PC-9 (cell line): ENCODE results near the gene LYST. TPM values are rescaled to one million over a fixed set of nuclear protein-coding genes. Genes with fewer than 3 reads are reported as not detected.

Source experiments
- BruUV-seq: library from RNA; stranded (reverse); fragments of 400-500 nt; replicated peaks from 2 replicates; lab custom pipeline; 2021; lab: Mats Ljungman, UMichigan
- CTCF ChIA-PET: fragments of 300-600 bp; sonication (Branson Sonifier 250); formaldehyde crosslinking; loops from one replicate; lab custom pipeline; 2022; ENCODE audit warnings: antibody characterized with exemption; lab: Charles Lee
- POLR2A ChIA-PET: fragments of 300-600 bp; sonication (Branson Sonifier 250); formaldehyde crosslinking; loops from one replicate; lab custom pipeline; 2022; ENCODE audit warnings: antibody characterized with exemption; ENCODE audit not compliant: unreplicated experiment; lab: Charles Lee
- DNase-seq, 2 experiments: peaks; one replicate each; pipeline versions ENCODE4 v3.0.0 to v3.0.0-alpha.2; 2015 to 2022; ENCODE audit warnings: mixed read lengths in 1 of 2
- H2AFZ ChIP-seq: fragments of 200-600 bp; sonication (generic); 2 replicates; pipeline ENCODE4 v1.8.1; 2017; ENCODE audit warnings: antibody characterized with exemption
- H3F3A ChIP-seq: fragments of 200-600 bp; sonication (generic); 2 replicates; pipeline ENCODE4 v1.8.1; 2017; ENCODE audit warnings: antibody characterized with exemption, mild to moderate bottlenecking, low read depth; ENCODE audit not compliant: insufficient read depth
- H3K27ac ChIP-seq: fragments of 200-600 bp; sonication (generic); 2 replicates; pipeline ENCODE4 v1.6.1; 2016; ENCODE audit warnings: mixed run types
- H3K27me3 ChIP-seq: fragments of 200-600 bp; sonication (generic); 2 replicates; pipeline ENCODE4 v1.6.1; 2016; ENCODE audit warnings: low read depth, mixed run types; ENCODE audit not compliant: insufficient read depth
- H3K36me3 ChIP-seq: fragments of 200-600 bp; sonication (generic); 2 replicates; pipeline ENCODE4 v1.6.1; 2016; ENCODE audit warnings: low read depth, mixed run types
- H3K4me1 ChIP-seq: fragments of 200-600 bp; sonication (generic); replicated peaks from 2 replicates; pipeline ENCODE4 v1.6.1; 2016; ENCODE audit warnings: mixed run types; ENCODE audit not compliant: insufficient read depth
- H3K4me2 ChIP-seq: fragments of 200-600 bp; sonication (generic); 2 replicates; pipeline ENCODE4 v1.6.1; 2017; ENCODE audit warnings: mixed run types
- H3K4me3 ChIP-seq: fragments of 200-600 bp; sonication (generic); 2 replicates; pipeline ENCODE4 v1.6.1; 2016; ENCODE audit warnings: mixed run types
- H3K79me2 ChIP-seq: fragments of 200-600 bp; sonication (generic); 2 replicates; pipeline ENCODE4 v1.6.1; 2017; ENCODE audit warnings: low read depth, mixed run types
- H3K9me2 ChIP-seq: fragments of 200-600 bp; sonication (generic); 2 replicates; pipeline ENCODE4 v1.8.1; 2017; ENCODE audit warnings: mild to moderate bottlenecking; ENCODE audit not compliant: insufficient read depth
- H3K9me3 ChIP-seq: fragments of 200-600 bp; sonication (generic); 2 replicates; pipeline ENCODE4 v1.8.1; 2016; ENCODE audit warnings: low read depth; ENCODE audit not compliant: insufficient read depth
- H4K20me1 ChIP-seq: fragments of 200-600 bp; sonication (generic); 2 replicates; pipeline ENCODE4 v1.8.1; 2017; ENCODE audit not compliant: insufficient read depth
- CTCF ChIP-seq: fragments of 200-600 bp; sonication (generic); conservative IDR thresholded peaks from 2 replicates; pipeline ENCODE4 v1.6.1; 2017; ENCODE audit warnings: mixed run types, antibody characterized with exemption, mild to moderate bottlenecking, moderate library complexity
- EZH2 ChIP-seq: fragments of 200-600 bp; sonication (generic); IDR thresholded peaks from 2 replicates; pipeline ENCODE4 v1.8.0; 2017; ENCODE audit warnings: antibody characterized with exemption, low read depth
- intact Hi-C: fragments of 100-400 bp; cut with micrococcal nuclease; formaldehyde crosslinking; loops from one replicate; pipeline ENCODE4 v1.10.0; 2022; ENCODE audit not compliant: unreplicated experiment
- total RNA-seq: library from RNA; stranded (reverse); gene quantifications from 2 replicates; pipeline ENCODE4 v1.2.3, GENCODE V29; 2021

Gene LYST
- total RNA-seq, 1 experiment from 2014 or later, result 14.1 TPM

- H3K36me3 ChIP-seq, result no peaks in the 10 kb centered on the region
- no peaks in the 10 kb centered on the region for H3K9me3 ChIP-seq
- H3K9me2 ChIP-seq, result no peaks in the 10 kb centered on the region
- intact Hi-C loops, result no loop called here
- no TSS peak for BruUV-seq
- no peak overlapping the region for H2AFZ ChIP-seq
- no peak overlapping the region for H3K4me3 ChIP-seq
- H4K20me1 ChIP-seq, result no peaks in the 10 kb centered on the region
- no peaks in the 10 kb centered on the region for H3F3A ChIP-seq
- DNase-seq, result no peak
- TF ChIP-seq EZH2 (no peak), CTCF (no peak)
- no peak overlapping the region for H3K27ac ChIP-seq
- H3K79me2 ChIP-seq, result no peaks in the 10 kb centered on the region
- ChIA-PET POLR2A (interaction anchor here (1.1 kb wide), 1 partner anchor 184 kb away, joined by 4 read pairs; no protein-coding TSS in a partner anchor), CTCF (no interaction called here)
- H3K4me2 ChIP-seq, result no peak overlapping the region
- H3K27me3 ChIP-seq, result no peaks in the 10 kb centered on the region
- H3K4me1 ChIP-seq, result no peaks in the 10 kb centered on the region
Measured at GRCh38 chr1:235748747-235749146, 118.0 kb downstream of the LYST start.

GRCh38 chr1:235746245-235746644 lies 120.5 kb downstream of the LYST start:
- no TSS peak for BruUV-seq
- no peak for TF ChIP-seq CTCF
- no peak for TF ChIP-seq EZH2
- no peaks in the 10 kb centered on the region for H3K79me2 ChIP-seq
- H3K4me3 ChIP-seq, result no peak overlapping the region
- no peaks in the 10 kb centered on the region for H3K4me1 ChIP-seq
- H3K4me2 ChIP-seq, result no peak overlapping the region
- H3K9me3 ChIP-seq, result no peaks in the 10 kb centered on the region
- no peaks in the 10 kb centered on the region for H3K36me3 ChIP-seq
- H3F3A ChIP-seq, result no peaks in the 10 kb centered on the region
- no peaks in the 10 kb centered on the region for H3K9me2 ChIP-seq
- H3K27me3 ChIP-seq, result no peaks in the 10 kb centered on the region
- CTCF ChIA-PET, result interaction anchor here (0.6 kb wide), 1 partner anchor 223 kb away, joined by 5 read pairs; no protein-coding TSS in a partner anchor
- H3K27ac ChIP-seq, result no peak overlapping the region
- POLR2A ChIA-PET, result no interaction called here
- DNase-seq, result no peak
- intact Hi-C loops, result no loop called here
- H4K20me1 ChIP-seq, result no peaks in the 10 kb centered on the region
- no peak overlapping the region for H2AFZ ChIP-seq

GRCh38 chr1:235745503-235746136 lies 121.1 kb downstream of the LYST start:
- no peaks in the 10 kb centered on the region for H3K9me3 ChIP-seq
- H3K9me2 ChIP-seq, result no peaks in the 10 kb centered on the region
- no peak for TF ChIP-seq CTCF
- BruUV-seq, result no TSS peak
- ChIA-PET POLR2A (interaction anchor here (0.9 kb wide), 1 partner anchor 10 kb away, joined by 5 read pairs; no protein-coding TSS in a partner anchor), CTCF (no interaction called here)
- DNase-seq, result no peak
- no peaks in the 10 kb centered on the region for H3F3A ChIP-seq
- H3K4me1 ChIP-seq, result no peaks in the 10 kb centered on the region
- no peak overlapping the region for H2AFZ ChIP-seq
- no peaks in the 10 kb centered on the region for H3K27me3 ChIP-seq
- H4K20me1 ChIP-seq, result no peaks in the 10 kb centered on the region
- intact Hi-C loops, result no loop called here
- H3K36me3 ChIP-seq, result no peaks in the 10 kb centered on the region
- H3K79me2 ChIP-seq, result no peaks in the 10 kb centered on the region
- no peak overlapping the region for H3K4me3 ChIP-seq
- H3K4me2 ChIP-seq, result no peak overlapping the region
- no peak overlapping the region for H3K27ac ChIP-seq
